ENCODE results near the gene NUDCD2. TPM values are rescaled to one million over a fixed set of nuclear protein-coding genes. Genes with fewer than 3 reads are reported as not detected.
"Not testable (repeated sequence)": the region's sequence is repeated elsewhere in the genome, so short reads cannot be mapped to it uniquely, and the experiment has no call there.

Gene NUDCD2
- polyA plus RNA-seq, 1 donor (not counting 4 experiments of a cell fraction or from before 2014, with no cell fraction given) = 15.9 TPM

GRCh38 chr5:163397354-163397753 is 62.5 kb downstream of the NUDCD2 start:
- FAIRE-seq (no peak), DNase-seq (ENCODE audit: low read depth, low spot score) (no peak)
- no peak overlapping the region for H3K4me2 ChIP-seq (ENCODE audit: control insufficient read depth, extremely low read depth, insufficient read depth, low read depth, low read length)
- TF ChIP-seq, protein P1, sequence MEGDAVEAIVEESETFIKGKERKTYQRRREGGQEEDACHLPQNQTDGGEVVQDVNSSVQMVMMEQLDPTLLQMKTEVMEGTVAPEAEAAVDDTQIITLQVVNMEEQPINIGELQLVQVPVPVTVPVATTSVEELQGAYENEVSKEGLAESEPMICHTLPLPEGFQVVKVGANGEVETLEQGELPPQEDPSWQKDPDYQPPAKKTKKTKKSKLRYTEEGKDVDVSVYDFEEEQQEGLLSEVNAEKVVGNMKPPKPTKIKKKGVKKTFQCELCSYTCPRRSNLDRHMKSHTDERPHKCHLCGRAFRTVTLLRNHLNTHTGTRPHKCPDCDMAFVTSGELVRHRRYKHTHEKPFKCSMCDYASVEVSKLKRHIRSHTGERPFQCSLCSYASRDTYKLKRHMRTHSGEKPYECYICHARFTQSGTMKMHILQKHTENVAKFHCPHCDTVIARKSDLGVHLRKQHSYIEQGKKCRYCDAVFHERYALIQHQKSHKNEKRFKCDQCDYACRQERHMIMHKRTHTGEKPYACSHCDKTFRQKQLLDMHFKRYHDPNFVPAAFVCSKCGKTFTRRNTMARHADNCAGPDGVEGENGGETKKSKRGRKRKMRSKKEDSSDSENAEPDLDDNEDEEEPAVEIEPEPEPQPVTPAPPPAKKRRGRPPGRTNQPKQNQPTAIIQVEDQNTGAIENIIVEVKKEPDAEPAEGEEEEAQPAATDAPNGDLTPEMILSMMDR (optimal IDR thresholded peaks at IDR 0.05 in 1 of 3, IDR thresholded peaks at IDR 0.05 in 1 of 3, conservative IDR thresholded peaks at IDR 0.05 in 1 of 3; ENCODE audit: extremely low read depth in 1 of 3, insufficient read depth in 2 of 3, low read length in 3 of 3) = no peak
- TF ChIP-seq EZH2 (IDR thresholded peaks at IDR 0.05; ENCODE audit: low read length) = no peak
- H2AFZ ChIP-seq (ENCODE audit: control insufficient read depth, low read length) = no peak overlapping the region
- H3K79me2 ChIP-seq (ENCODE audit: control insufficient read depth, insufficient read depth, low read length) = no peaks in the 10 kb centered on the region
- no peak overlapping the region for H3K4me3 ChIP-seq (ENCODE audit: control insufficient read depth in 2 of 3, extremely low read depth in 1 of 3, insufficient read depth in 2 of 3, low read depth in 1 of 3, low read length in 3 of 3)
- H3K9me1 ChIP-seq (ENCODE audit: control insufficient read depth, extremely low read depth, insufficient read depth, low read length) = no peaks in the 10 kb centered on the region
- H3K9ac ChIP-seq (ENCODE audit: control insufficient read depth, extremely low read depth, insufficient read depth, low read length) = no peak overlapping the region
- no peaks in the 10 kb centered on the region for H3K27me3 ChIP-seq (ENCODE audit: control insufficient read depth, extremely low read depth, insufficient read depth, low read length)
- no peaks in the 10 kb centered on the region for H3K9me3 ChIP-seq (ENCODE audit: control insufficient read depth, low read depth, low read length)
- H4K20me1 ChIP-seq (ENCODE audit: control insufficient read depth, extremely low read depth, insufficient read depth, low read length) = no peaks in the 10 kb centered on the region
- dilution Hi-C loops (cut with MboI; ENCODE audit: extremely low pct_ligation_motif_present, low sequenced_read_pairs) = no loop called here
- H3K36me3 ChIP-seq (ENCODE audit: control insufficient read depth in 2 of 2, extremely low read depth in 1 of 2, insufficient read depth in 2 of 2, low read length in 2 of 2) = no peaks in the 10 kb centered on the region
- H3K27ac ChIP-seq (ENCODE audit: control insufficient read depth, insufficient read depth, low read length) = no peak overlapping the region
- no peaks in the 10 kb centered on the region for H3K4me1 ChIP-seq (ENCODE audit: control insufficient read depth, extremely low read depth, insufficient read depth, low read length)

DNA sequence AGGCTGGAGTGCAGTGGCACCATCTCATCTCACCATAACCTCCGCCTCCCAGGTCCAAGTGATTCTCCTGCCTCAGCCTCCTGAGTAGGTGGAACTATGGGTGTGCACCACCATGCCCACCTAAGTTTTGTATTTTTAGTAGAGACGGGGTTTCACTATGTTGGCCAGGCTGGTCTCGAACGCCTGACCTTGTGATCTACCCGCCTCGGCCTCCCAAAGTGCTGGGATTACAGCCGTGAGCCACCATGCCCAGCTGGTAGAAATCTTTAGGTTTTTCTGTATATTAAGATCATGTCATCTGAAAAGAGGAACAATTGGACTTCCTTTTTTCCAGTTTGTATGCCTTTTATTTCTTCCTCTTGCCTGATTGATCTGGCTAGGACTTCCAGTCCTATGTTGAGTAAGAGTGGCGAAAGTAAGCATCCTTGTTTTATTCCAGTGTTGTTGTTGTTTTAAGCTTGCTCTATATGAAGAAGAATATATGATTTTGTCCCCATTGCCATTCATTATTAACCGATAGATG is 63.0 kb downstream of the NUDCD2 start:
- H3K4me3 ChIP-seq (ENCODE audit: control insufficient read depth in 2 of 3, extremely low read depth in 1 of 3, insufficient read depth in 2 of 3, low read depth in 1 of 3, low read length in 3 of 3); H3K9me1 ChIP-seq (ENCODE audit: control insufficient read depth, extremely low read depth, insufficient read depth, low read length); FAIRE-seq; DNase-seq (ENCODE audit: low read depth, low spot score); H3K36me3 ChIP-seq (ENCODE audit: control insufficient read depth in 2 of 2, extremely low read depth in 1 of 2, insufficient read depth in 2 of 2, low read length in 2 of 2); H3K27ac ChIP-seq (ENCODE audit: control insufficient read depth, insufficient read depth, low read length); H3K79me2 ChIP-seq (ENCODE audit: control insufficient read depth, insufficient read depth, low read length); dilution Hi-C loops (cut with MboI; ENCODE audit: extremely low pct_ligation_motif_present, low sequenced_read_pairs); H3K4me1 ChIP-seq (ENCODE audit: control insufficient read depth, extremely low read depth, insufficient read depth, low read length); H3K9me3 ChIP-seq (ENCODE audit: control insufficient read depth, low read depth, low read length); H3K9ac ChIP-seq (ENCODE audit: control insufficient read depth, extremely low read depth, insufficient read depth, low read length); H2AFZ ChIP-seq (ENCODE audit: control insufficient read depth, low read length); H4K20me1 ChIP-seq (ENCODE audit: control insufficient read depth, extremely low read depth, insufficient read depth, low read length); H3K4me2 ChIP-seq (ENCODE audit: control insufficient read depth, extremely low read depth, insufficient read depth, low read depth, low read length); H3K27me3 ChIP-seq (ENCODE audit: control insufficient read depth, extremely low read depth, insufficient read depth, low read length): not testable (repeated sequence)

Small RNA genes lying within 50 kb of the gene (small RNA-seq; reads per million reads assigned to genes)
- gene AC008723.1 (ENCODE audit: insufficient read length in 3 of 3, low read depth in 3 of 3, low replicate concordance in 1 of 3) = 0 reads per million in 3 experiments

Other genes starting within 250 kb of the NUDCD2 start
- 50.9 to 96.7 TPM (median 51.9 TPM) in 3 replicates for gene CCNG1, start 22.5 kb downstream of the NUDCD2 start, polyA plus RNA-seq
- gene HMMR, start 530 bp upstream of the NUDCD2 start, polyA plus RNA-seq = 1.5 to 16.2 TPM (median 7.7 TPM) in 3 replicates
- gene MAT2B, start 45.5 kb upstream of the NUDCD2 start, polyA plus RNA-seq = 32.8 to 68.5 TPM (median 50.5 TPM) in 3 replicates